CD4-positive, alpha-beta T cell treated with Interleukin-6 for 4 hours (primary cell): Measurements from ENCODE around the gene TMEM125.

Source experiments
- DNase-seq: peaks from one replicate; pipeline ENCODE4 v3.0.0-alpha.2; 2020; ENCODE audit warnings: mixed read lengths

Gene TMEM125

GRCh38 chr1:43269627-43270375, at the start of gene TMEM125:
TMEM125 (plus strand) TSS chr1:43269983; CDS start chr1:43272723, 2,740 bp downstream.
- DNase-seq: no peak

- no peak for DNase-seq
Measured at GRCh38 chr1:43220905-43221778, 48.6 kb upstream of the TMEM125 start.

GRCh38 chr1:43221797-43222196, 48.0 kb upstream of the TMEM125 start:
- DNase-seq: no peak

GRCh38 chr1:43222879-43223278, 46.9 kb upstream of the TMEM125 start:
- no peak for DNase-seq

GRCh38 chr1:43225168-43225567, 44.6 kb upstream of the TMEM125 start:
- DNase-seq: no peak

GRCh38 chr1:43227143-43227764, 42.5 kb upstream of the TMEM125 start:
- DNase-seq: peak; percentile 88

- DNase-seq: no peak
Measured at GRCh38 chr1:43229826-43230780, 39.7 kb upstream of the TMEM125 start.

- DNase-seq: no peak
Measured at GRCh38 chr1:43232074-43232473, 37.7 kb upstream of the TMEM125 start.

GRCh38 chr1:43232482-43232881, 37.3 kb upstream of the TMEM125 start:
- DNase-seq: no peak

GRCh38 chr1:43233631-43234030, 36.2 kb upstream of the TMEM125 start:
- no peak for DNase-seq

GRCh38 chr1:43234267-43234666, 35.5 kb upstream of the TMEM125 start:
- DNase-seq: no peak

GRCh38 chr1:43235040-43235439, 34.7 kb upstream of the TMEM125 start:
- DNase-seq: no peak

GRCh38 chr1:43235451-43236121, 34.2 kb upstream of the TMEM125 start:
- no peak for DNase-seq

GRCh38 chr1:43237121-43237520, 32.7 kb upstream of the TMEM125 start:
- no peak for DNase-seq

- DNase-seq: peak; percentile 45
Measured at GRCh38 chr1:43238085-43238484, 31.7 kb upstream of the TMEM125 start.

- no peak for DNase-seq
Measured at GRCh38 chr1:43238991-43239469, 30.8 kb upstream of the TMEM125 start.

GRCh38 chr1:43239484-43239883, 30.3 kb upstream of the TMEM125 start:
- DNase-seq: no peak

GRCh38 chr1:43241413-43241836, 28.4 kb upstream of the TMEM125 start:
- DNase-seq: no peak

- no peak for DNase-seq
Measured at GRCh38 chr1:43243299-43243698, 26.5 kb upstream of the TMEM125 start.

GRCh38 chr1:43246466-43247213, 23.1 kb upstream of the TMEM125 start:
- DNase-seq: no peak
